GM19328 (cell line): ENCODE measurements around the gene VENTX.
A peak's percentile ranks its signal among the peaks of the same experiment; 100 is the strongest.

Experiments
- ATAC-seq: cut with Tn5 transposase; IDR thresholded peaks from one replicate; pipeline ENCODE4 v1.9.1; 2021; ENCODE audit warnings: mild to moderate bottlenecking, moderate library complexity; ENCODE audit not compliant: unreplicated experiment

VENTX gene

DNA sequence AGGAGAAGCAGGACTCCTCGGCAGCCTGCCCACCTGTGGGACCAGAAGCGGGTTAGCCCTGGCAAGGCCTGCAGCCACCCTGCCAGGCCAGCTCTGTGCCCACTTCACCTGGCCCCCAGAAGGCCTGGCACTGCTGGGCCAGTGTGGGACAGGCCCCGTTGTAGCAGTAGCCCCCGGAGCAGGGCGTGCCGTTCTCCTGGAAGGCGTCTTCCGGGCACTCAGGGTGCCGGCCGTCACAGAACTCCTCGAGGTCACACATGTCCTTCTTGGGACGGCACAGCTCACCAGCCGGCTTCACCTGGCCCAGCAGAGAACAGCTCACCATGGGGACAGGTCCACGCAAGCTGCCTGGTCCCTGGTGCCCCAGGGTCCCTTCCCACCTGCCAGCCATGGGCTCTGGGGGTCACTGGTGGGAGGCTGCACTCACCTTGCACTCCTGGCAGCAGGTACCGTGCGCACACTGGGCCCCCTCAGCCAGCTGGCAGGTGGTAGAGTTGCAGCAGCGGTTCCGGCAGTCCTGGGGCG, 33.2 kb downstream of the VENTX start:
- no peak for ATAC-seq

DNA sequence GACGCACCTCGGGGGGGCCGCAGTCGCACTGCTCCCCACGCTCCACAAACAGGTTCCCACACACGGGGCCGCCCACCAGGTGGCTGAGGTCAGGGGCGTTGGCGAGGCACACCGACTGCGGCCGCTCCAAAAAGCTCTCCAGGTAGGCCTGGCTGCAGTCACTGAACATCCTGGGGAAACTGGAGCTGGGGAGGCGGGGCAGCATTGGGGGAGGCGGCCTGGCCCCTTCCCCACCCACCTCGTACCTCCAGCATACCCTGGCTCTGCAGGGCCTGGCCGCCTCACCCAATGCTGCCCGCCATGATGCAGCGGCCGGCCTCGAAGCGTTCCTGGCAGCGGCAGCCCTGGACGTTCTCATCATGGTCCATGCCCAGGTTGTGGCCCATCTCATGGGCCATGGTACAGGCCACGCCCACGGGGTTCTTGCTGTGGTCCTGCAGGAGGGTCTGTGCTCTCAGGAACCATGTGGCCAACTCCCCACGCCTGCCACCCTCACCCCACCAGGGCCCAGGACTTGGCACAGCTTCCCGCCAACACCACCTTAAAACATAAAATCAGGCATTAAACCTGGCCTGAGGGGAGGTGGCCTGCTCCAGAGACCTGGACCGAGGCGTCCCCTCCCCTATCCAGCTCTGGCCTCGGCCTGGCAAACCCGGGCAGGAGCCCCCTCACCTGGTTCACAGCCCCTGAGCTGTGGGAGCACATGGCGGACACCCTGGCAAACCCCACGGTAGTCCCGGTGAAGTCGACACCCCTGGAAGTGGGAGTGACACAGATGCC, 34.1 kb downstream of the VENTX start:
- no peak for ATAC-seq

- no peak for ATAC-seq
Measured at GRCh38 chr10:133272301-133272963, 34.8 kb downstream of the VENTX start.

GRCh38 chr10:133272964-133273420, 35.3 kb downstream of the VENTX start:
- ATAC-seq: no peak

DNA sequence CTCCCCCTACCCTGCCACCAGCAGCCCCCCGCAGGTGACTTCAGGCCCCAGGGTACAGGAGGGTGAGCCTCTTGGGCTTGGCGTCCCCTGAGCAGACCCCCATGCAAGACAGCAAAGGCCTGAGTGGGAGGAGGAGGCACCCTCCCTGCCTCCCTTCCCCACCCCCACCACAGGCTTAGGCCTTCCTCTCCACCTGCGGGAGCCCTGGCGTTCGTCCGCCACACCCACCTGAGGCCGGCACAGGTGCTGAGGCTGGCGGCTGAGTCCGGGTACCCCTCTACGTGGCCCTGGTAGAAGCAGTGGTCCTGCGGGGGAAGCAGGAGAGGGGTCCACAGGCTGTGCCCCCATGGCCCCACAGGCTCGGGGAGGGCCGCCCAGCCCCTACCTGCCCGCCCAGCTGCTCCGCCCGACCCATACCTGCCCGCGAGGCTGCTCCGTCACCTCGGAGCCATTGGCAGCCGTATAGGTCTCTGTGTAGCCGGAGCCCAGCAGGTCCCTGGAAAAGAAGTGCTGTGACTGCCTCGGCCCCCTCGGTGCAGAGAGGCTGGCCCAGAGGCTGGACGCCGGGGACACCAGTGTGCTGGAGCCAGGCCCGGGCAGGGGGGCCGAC, 36.0 kb downstream of the VENTX start:
- ATAC-seq: no peak

DNA sequence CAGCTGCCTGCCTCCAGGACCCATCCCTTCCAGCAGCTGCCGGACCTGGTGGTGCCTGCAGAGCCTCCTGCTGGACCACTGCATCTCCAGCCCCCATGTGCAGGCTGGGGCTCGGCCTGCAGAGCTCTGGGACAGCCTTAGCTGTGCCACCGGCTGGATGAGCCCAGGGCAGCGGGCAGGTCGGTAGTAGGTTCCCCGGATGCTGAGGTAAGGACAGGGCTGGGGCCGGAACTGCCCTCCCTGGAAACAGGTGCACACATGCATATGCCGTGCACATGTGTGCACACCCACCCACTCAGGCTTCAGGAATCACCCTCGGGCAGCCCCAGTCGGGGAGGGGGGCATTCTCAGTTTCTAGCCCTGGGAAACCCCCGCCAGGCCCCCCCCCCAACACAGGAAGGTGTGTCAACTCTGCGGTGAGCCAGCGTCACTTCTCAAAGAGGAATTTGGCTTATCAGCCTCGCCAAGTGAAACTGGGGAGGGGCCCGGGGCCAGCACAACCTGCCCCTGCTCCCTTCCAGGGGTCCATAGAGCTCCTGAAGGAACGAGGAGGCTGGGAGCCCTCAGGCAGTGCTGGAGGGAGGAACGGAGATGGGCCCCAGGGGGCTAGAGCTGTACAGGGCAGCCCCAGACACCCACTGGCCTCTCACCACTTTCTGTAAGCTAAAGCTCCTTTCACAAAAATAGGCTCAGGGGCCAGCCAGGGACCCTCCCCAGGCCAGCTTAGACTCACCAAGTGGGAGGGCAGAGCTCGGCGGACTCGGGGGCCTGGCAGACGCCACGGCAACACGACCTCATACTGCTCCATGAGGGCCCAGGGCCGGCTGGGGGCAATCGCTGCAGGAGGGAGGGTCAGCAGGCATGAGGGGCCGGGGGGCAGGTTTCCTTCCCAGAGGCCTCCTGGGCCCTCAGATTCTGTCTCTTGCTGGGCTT, 37.4 kb downstream of the VENTX start:
- ATAC-seq: no peak

DNA sequence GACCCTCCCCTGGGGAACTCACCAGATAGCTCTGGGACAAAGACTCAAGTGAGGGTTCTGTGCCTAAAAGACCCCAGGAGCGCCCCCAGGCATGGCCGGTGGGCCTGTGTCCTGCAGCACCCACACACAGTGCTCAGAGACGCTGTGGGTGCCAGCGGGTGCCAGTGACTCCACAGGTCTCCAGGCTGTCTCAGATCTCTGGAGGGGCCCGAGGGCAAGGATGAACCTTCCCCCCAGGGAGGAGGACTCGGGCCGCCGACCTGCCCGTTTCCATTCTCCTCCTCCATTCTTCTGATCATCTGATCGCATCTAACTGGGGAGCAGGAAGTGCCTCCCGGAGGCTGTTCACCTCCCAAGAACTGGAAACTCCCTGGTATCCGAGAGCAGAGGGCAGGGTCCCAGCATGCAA, 38.0 kb downstream of the VENTX start:
- ATAC-seq: no peak

DNA sequence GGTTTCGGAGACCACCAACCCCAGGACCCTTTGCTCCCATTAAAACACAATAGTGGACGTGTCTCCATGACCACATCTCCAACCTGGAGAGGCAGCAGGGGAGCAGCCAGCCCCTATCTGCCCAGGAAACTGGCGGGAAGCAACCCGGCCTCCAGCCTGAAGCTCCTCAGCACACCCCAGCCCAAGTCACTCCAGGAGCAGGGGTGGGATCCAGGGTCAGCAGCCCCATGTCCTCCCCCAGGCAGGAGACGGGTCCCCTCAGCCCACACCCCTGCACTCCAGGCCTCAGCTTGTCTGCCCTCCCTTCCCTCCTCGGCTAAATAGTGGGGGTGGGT, 38.4 kb downstream of the VENTX start:
- no peak for ATAC-seq

- peak; percentile 54 for ATAC-seq
Measured at GRCh38 chr10:133276435-133277201, 39.0 kb downstream of the VENTX start, which contains the start of gene ADAM8. ADAM8 (minus strand) TSS chr10:133276868; CDS start chr10:133276817, 51 bp downstream.

GRCh38 chr10:133277277-133277992, 39.8 kb downstream of the VENTX start:
- no peak for ATAC-seq

DNA sequence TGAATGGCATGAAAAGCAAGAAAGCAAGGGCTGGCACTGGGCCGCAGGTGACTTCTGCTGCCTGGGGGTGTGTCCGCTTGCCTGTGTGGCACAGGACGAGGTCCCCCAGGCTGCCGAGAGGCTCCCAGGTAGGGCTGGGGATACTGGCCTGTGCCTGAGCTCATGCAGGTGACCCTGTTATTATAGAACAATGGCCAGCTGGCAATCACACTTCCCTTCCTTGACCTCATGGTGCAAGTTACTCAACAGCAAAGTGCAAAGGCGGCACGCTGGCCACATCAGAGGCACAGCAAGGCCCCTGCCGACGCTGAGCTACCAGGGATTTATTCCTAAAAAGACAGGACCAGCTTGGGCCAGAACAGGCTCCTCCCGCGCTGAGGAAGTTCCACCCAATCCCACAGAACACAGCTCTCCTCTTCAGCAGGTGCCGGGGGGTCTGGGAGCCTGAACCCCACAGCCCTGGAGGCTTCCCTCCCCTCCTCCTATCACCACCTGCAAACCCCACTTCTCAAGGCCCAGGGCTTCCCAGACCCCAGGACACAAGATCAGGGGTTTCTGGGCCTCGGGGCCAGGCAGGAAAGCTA, 40.4 kb downstream of the VENTX start:
- no peak for ATAC-seq

DNA sequence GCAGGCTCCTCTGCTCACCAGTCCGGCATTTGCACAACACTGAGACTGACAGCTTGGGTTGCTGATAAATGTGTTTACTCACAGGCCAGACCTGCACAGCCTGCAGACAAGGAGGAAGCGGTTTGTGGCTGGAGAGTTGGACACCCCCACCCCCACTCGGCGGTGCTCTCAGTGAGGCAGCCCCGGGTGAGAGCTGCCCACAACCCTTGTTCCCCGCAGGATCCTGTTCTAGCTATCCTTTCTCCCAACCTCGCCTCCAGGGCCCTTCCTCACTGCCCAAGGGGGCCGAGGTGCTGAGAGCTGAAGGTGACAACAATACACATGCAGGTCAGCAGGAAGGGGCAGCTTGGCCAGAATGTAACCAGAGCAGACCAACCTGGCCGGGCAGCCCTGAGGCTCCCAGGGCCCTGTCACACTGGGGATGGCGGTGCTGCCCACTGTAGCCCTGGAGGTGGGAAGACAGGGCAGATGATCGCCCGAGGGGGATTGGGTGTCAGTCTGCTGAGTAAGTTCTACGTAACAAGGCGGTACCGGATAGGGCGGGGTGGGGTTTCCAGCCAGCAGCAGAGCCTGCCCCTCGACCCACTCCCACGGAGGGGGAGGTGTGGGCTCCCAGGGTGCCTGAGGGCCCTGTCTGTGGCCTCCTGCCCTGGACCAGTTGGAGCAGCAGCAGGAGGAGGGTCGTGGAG, 41.1 kb downstream of the VENTX start:
- ATAC-seq: peak; percentile 36

DNA sequence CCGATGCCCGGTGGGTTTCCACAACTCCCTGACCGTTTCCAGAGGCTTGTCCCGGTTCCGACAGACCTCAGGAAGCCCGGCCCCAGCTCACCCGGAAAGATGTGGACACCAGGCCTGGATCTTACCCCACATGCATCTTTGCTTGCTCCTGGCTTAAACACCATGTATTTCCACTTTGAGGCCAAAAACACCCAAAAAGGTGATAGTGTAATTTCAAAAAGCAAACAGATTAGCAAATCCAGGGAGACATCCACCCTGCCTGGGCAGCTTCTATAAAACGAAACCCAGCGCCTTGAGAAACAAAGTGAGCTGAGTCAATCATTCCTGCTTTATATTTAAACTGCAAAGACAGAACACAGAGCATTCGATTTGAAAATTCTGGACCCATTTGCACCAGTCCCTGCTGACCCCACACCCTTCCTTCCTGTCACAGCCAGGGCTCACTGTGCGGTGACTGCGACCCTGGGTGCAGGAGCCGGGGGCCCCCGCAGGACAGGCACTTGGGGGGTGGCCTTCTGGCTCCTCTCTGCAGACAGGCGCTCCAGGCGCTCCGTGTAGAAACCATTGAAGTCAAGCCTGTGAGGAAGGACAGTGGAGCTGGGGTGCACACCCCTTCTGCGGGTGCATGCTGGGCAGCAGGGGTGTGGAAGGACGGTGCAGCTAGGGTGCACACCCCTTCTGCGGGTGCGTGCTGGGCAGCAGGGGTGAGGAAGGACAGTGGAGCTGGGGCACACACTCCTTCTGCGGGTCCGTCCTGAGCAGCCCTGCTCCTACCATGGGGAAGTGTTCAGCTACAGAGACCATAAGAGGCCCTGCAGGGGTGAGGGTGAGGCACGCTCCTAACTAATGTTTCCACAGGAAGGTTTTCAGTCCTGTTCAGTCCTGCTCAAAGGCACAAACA, 41.9 kb downstream of the VENTX start:
- no peak for ATAC-seq

DNA sequence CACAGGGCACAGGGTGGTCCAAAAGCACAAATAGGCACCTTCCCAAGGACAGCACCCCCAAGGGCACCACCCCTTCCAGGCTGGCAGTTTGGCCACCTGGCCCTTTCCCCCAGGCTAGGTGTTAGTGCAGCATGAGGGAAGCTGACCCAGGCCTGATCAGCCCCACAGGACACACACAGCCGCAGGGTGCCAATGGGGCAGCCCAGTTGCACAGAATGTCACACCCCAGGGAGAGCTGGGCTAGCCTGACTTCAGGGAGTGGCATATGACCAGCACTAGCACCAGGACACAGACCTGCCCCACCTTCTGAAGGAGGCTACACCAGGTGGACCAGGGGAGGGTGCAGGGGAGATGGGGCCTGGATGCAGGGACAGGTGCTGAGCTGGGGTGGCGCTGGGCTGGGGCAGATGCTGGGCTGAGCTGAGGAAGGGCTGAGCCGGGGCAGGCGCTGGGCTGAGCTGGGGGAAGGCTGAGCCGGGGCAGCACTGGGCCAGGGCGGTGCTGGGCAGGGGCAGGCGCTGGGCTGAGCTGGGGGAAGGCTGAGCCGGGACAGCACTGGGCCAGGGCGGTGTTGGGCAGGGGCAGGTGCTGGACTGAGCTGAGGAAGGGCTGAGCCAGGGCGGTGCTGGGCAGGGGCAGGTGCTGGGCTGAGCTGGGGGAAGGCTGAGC, 42.9 kb downstream of the VENTX start:
- no peak for ATAC-seq

DNA sequence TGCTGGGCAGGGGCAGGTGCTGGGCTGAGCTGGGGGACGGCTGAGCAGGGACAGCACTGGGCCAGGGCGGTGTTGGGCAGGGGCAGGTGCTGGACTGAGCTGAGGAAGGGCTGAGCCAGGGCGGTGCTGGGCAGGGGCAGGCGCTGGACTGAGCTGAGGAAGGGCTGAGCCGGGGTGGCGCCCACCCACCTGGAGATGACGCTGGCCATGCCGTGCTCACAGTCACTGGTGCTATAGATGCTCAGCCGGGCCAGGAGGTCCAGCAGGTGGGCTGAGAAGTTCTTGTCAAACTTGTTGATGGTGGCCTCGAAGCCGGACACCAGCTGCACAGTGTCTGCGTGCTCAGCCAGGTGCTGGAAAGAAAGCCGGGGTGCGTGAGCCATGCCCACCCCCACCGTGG, 43.4 kb downstream of the VENTX start:
- ATAC-seq: no peak

DNA sequence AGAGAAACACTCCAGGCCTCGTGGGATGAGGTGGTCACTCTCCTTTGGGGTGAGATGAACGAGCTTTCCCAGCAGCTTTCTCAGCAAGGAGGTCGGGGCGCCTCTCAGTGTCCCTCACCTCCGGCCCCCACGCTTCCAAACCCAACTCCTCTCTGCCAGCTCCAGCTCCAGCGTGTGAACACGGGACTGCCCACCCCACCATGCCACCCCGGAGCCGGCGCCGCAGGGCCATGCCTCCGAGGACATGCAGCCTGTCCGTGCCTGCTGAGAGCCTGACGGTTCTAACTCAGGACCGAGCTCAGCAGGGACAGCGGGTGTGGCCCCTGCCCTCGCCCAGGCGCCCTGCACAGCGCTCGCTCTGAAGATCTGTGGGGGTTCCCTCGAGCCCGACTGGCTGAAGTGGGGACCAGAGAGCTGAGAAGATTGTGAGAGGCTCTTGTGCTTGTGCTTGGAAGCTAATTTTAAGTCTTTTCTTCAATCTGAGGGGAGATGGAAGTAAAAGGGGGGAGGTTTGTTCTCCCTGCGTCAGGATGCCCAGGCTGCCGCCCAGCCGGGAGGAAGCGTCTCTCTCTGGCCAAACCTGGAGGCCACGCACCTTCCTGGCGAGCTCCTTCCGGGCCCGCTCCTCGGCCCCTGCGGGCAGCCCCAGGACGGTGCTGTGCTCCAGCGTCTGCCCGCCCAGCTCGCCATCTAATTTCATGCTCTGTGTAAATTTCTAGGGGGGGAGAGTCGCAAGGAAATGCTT, 44.1 kb downstream of the VENTX start:
- no peak for ATAC-seq
